Panc1 (cell line): ENCODE measurements around the gene CCDC148.

ENCODE experiments used
- POLR2AphosphoS5 ChIP-seq: IDR thresholded peaks from 2 replicates; pipeline ENCODE4 v1.6.1; 2012; ENCODE audit warnings: mild to moderate bottlenecking, low read depth, low read length, moderate library complexity
- SIN3A ChIP-seq: IDR thresholded peaks from 2 replicates; pipeline ENCODE4 v1.6.1; 2012; ENCODE audit warnings: low read depth, mild to moderate bottlenecking, low read length, moderate library complexity, borderline replicate concordance; ENCODE audit not compliant: insufficient read depth
- TCF7L2 ChIP-seq: IDR thresholded peaks from 2 replicates; pipeline ENCODE4 v1.6.1; 2011; ENCODE audit warnings: mild to moderate bottlenecking, low read depth, low read length, inconsistent platforms
- TF ChIP-seq, protein P1 (sequence below): fragments of 450-650 bp; IDR thresholded peaks from 2 replicates; pipeline ENCODE4 v1.5.1; 2017; ENCODE audit warnings: mild to moderate bottlenecking
- TF ChIP-seq, protein P2 (sequence below), 2 experiments: IDR thresholded peaks; 2 replicates each; pipeline ENCODE4 v1.6.1; 2011 to 2012; ENCODE audit warnings: low read depth in 2 of 2, control low read depth in 1 of 2, low read length in 1 of 2, mild to moderate bottlenecking in 1 of 2, moderate library complexity in 1 of 2; ENCODE audit not compliant: insufficient read depth in 1 of 2

DNA sequence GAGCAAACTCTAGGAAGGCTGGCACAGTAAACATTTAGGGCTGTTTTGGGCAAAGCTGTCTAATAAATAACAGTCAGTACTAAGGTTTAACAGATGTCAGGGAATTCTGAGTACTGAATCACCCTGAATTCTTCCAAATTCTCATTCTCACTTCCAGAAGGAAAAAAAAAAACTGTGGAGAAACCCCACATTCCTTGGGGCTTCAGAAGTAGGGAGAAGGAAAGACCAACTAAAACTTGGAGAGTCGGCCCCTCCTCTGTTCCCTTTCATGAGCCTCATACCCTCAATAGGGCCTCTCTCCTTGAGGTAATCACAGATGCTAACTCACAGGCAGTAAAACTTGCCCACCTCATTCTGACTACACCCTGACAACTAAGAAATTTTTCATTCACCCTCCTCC, 62.1 kb downstream of the CCDC148 start:
- TF ChIP-seq, protein P1, sequence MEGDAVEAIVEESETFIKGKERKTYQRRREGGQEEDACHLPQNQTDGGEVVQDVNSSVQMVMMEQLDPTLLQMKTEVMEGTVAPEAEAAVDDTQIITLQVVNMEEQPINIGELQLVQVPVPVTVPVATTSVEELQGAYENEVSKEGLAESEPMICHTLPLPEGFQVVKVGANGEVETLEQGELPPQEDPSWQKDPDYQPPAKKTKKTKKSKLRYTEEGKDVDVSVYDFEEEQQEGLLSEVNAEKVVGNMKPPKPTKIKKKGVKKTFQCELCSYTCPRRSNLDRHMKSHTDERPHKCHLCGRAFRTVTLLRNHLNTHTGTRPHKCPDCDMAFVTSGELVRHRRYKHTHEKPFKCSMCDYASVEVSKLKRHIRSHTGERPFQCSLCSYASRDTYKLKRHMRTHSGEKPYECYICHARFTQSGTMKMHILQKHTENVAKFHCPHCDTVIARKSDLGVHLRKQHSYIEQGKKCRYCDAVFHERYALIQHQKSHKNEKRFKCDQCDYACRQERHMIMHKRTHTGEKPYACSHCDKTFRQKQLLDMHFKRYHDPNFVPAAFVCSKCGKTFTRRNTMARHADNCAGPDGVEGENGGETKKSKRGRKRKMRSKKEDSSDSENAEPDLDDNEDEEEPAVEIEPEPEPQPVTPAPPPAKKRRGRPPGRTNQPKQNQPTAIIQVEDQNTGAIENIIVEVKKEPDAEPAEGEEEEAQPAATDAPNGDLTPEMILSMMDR = no peak
- no peak for TF ChIP-seq POLR2AphosphoS5
- TF ChIP-seq, protein P2, sequence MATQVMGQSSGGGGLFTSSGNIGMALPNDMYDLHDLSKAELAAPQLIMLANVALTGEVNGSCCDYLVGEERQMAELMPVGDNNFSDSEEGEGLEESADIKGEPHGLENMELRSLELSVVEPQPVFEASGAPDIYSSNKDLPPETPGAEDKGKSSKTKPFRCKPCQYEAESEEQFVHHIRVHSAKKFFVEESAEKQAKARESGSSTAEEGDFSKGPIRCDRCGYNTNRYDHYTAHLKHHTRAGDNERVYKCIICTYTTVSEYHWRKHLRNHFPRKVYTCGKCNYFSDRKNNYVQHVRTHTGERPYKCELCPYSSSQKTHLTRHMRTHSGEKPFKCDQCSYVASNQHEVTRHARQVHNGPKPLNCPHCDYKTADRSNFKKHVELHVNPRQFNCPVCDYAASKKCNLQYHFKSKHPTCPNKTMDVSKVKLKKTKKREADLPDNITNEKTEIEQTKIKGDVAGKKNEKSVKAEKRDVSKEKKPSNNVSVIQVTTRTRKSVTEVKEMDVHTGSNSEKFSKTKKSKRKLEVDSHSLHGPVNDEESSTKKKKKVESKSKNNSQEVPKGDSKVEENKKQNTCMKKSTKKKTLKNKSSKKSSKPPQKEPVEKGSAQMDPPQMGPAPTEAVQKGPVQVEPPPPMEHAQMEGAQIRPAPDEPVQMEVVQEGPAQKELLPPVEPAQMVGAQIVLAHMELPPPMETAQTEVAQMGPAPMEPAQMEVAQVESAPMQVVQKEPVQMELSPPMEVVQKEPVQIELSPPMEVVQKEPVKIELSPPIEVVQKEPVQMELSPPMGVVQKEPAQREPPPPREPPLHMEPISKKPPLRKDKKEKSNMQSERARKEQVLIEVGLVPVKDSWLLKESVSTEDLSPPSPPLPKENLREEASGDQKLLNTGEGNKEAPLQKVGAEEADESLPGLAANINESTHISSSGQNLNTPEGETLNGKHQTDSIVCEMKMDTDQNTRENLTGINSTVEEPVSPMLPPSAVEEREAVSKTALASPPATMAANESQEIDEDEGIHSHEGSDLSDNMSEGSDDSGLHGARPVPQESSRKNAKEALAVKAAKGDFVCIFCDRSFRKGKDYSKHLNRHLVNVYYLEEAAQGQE (IDR thresholded peaks at IDR 0.05; ENCODE audit: insufficient read depth in 1 of 2, low read depth in 2 of 2, low read length in 1 of 2) = no peak
- TF ChIP-seq SIN3A = no peak
- TF ChIP-seq TCF7L2 = no peak
